T-helper 1 cell (primary cell): ENCODE results near the gene FUT8.

Experiments used
- DNase-seq, 5 donors: peaks; one replicate each; pipeline ENCODE4 v3.0.0-alpha.2; 2012 to 2020

Gene FUT8

DNA sequence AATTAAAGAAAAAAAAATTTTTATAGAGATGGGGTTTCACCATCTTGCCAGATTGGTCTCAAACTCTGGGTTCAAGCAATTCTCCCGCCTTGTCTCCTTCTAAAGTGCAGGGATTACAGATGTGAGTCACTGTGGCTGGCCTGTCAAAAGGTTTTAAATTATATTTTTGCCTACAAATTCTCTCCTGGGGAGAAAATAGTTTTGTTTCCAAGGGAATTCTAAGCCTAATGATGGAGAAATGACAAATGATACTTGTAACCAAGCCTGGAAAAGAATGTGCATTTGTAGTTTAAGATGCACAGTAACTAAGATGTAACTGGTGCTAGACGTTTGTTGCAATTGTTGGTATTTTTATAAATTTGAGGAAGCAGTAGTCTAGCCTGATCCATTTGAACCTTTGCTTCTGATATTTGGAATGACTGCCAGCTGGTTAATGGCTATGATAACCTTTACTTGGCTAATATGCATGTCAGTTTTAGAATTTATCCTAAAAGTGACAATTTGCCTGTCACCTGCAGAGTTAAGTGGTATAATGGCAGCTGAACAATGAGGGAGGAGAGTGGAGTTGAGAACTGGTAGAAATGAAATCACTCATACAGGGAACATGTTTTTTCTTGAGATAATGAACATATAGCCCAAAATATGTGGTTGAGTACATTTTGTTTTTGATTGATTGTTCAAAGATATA, 148.0 kb downstream of the FUT8 start:
- DNase-seq = no peak

DNA sequence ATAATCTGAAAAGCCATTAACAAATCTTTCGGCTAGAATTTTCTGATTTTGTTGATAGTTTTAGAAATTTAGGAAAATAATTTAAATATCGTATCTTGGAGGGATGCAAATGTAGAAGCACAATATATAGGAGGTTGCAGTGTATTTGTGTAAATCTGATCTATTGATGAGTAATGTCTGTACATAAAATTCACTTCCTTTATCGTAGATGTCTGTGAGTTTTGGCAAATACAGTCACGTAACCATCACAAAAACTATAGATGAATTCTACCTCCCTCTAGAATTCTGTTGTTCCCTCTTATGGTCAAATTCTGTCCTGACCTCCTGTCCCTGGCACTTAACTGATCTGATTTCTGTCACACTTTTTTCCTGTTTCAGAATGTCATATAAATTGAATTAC, 151.8 kb downstream of the FUT8 start:
- no peak for DNase-seq

- DNase-seq = no peak
These were observed 153.4 kb downstream of the FUT8 start for GRCh38 chr14:65565948-65566347.

- DNase-seq = peak in 1 of 5 donors; percentile 38
These were observed 154.4 kb downstream of the FUT8 start for GRCh38 chr14:65566820-65567522.

DNA sequence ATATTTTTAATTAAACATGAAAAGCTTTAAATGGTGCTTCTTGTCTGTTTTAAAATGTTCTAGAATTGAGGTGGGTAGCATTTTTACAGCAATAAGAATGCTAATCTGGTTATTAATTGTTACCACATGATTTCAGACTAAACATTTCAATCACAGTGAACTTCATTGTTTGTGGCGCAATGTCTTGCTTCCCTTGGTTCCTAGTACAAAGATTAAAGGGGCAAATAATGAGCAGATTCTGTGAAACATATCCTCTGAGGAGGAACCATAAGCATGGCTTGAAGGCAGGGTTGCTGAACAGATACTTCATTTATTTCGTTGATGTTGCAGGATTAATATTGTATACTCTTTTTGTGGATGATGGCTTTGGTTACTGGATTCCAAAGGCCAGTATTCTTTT, 162.1 kb downstream of the FUT8 start:
- DNase-seq = no peak

GRCh38 chr14:65575389-65575788, 162.9 kb downstream of the FUT8 start:
- DNase-seq = no peak

- DNase-seq = no peak
These were observed 168.4 kb downstream of the FUT8 start for GRCh38 chr14:65580973-65581372.

DNA sequence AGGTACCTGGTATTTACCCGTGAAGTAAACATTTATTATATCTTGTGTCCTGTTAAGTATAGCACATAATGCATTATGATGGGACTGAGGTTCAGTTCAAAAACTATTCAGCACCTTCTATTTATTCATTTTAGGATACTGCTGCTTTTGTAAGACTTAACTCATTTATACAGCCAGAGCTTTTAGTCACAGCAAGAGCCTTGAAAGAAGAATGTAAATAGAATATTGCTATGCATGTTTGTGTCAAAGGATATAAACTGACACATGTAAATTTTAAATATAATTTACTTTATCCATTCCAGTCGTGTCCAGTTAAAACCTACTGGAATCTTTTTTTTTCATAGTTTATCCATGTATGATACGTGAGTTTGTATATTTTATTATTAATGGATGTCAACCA, 168.8 kb downstream of the FUT8 start:
- DNase-seq = no peak

DNA sequence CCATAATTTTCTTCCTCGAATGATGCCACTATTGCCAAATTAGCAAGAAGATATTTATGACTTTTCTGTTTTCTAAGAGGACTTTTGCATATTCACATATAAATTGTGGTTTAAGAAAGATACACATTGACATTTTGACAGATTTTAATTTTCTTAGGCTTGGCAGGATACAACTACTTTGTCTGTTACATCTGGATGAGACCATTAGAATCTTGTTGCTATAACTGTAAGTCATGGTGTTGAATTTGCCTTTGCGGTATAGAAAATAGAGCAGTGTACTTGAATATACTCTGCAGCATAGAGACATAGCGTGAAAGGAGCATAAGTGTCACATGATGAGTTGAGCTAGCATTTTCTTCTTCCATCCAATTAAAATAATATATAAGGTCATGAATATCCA, 169.3 kb downstream of the FUT8 start:
- DNase-seq = no peak

DNA sequence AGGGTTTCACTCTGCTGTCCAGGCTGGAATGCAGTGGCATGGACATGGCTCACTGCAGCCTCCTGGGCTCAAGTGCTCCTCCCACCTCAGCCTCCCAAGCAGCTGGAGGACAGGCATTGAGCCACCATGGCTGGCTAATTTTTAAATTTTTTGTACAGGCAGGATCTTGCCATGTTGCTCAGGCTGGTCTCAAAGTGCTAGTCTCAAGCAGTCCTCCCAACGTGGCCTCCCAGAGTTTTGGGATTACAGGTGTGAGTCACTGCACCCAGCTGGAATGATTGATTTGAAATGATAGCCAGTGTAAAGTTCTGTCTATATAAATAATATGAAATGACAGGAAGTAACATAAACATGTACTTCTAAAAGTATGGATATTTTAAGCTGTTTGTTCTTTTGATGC, 172.7 kb downstream of the FUT8 start:
- no peak for DNase-seq

- DNase-seq = no peak
These were observed 176.1 kb downstream of the FUT8 start for GRCh38 chr14:65588426-65589140.

DNA sequence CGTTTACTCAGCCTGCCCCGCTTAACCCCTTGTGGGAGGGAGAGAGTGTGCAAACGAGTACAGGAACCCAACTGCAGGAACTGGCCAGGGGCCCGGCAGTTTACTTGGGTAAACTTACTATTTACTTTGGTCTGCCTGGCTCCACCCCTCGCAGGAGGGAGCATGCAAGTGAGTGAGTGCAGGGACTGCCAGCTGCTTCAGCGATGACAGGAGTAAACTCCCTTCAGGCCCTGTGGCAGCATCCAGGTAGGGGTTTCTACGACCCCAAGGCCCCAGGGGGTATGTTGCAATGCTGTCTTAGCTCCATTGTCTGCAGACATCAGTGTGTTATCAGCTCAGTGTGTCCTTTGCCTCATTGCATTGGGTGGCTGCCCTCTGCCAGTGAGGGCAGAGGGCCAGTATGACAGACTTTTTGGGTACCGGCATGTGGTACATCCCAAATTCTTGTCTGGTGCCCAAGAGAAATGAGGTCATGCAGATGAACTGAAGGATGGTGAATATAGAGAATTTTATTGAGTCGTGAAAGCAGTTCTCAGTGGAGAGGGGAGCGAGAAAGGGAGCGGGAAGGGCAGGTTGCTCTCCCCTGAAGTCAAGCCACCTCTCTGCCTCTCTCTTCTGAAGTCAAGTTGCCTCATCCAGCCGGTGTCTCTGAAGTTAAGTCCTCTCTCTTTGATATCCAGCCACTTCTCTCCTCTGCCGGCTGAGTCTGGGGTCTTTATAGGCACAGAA, 181.8 kb downstream of the FUT8 start:
- no peak for DNase-seq

DNA sequence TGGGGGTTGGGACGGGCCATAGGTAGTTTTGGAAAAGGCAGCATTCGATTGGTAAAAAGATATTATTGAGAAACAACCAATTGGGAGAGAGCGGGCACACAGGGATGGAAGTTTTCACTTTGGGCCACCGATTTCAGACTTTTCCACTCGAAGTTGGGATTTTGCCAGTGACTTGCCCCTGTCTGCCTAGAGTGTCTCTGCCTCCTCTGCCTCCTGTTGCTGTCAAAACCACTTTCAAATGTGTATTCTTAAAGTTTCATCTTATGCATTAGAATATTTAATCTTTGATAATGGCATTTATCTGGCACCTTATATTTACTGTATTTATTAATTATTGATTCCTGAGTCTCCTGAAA, 182.3 kb downstream of the FUT8 start:
- DNase-seq = no peak

GRCh38 chr14:65599375-65599774, 186.8 kb downstream of the FUT8 start:
- DNase-seq = no peak

GRCh38 chr14:65600742-65601141, 188.2 kb downstream of the FUT8 start:
- no peak for DNase-seq

DNA sequence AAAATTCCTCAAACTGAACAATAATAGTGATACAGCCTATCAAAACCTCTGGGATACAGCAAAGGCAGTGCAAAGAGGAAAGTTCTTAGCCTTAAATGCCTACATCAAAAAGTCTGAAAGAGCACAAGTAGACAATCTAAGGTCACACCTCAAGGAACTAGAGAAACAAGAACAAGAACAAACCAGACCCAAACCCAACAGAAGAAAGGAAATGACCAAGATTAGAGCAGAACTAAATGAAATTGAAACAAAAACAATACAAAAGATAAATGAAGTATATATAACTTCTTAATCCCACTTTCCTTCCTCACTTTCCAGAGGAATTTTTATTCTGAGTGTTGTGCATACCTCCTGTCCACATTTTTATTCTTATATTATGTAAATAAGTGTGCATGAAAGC, 192.0 kb downstream of the FUT8 start:
- DNase-seq = no peak

DNA sequence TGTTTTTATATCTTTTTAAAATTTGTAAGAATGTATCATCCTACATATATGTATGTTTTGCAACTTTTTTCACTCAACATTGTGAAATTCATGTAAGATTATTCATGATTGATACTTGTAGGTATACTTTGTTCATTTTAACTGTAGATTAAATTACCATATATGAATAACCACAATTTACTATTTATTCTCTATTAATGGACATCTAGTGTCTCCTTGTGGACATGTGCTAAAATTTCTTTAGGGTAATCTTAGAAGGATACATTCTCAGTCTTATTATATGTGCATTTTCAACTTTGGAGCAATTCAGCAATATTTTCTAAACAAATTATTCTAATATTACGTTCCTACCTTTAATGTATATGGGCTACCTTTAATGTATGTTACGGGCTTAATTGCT, 192.4 kb downstream of the FUT8 start:
- DNase-seq = no peak

- no peak for DNase-seq
These were observed 193.9 kb downstream of the FUT8 start for GRCh38 chr14:65606460-65606859.

DNA sequence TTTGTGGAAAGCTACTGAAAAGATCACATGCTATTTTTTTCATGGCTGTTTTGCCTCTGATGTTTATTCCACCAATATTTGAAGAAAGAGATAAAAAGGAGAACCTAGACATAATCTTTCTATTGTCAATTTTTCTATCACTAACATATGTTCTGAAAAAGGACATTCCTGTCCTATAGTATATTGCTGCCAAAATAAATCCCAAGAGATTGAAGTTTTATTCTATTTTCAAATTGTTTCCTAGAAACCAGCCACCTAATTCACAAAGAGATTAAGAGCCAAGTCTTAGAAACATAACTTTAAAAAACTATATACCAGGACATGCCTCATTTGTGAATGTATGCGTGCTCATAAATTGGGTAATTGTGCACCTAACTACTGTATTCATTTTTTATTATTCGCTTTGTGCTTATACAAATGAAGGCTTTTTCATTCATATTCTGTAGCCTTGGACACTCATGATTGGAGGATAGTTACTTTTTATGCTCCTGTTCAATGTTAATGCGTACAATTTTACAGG, 200.7 kb downstream of the FUT8 start:
- no peak for DNase-seq

DNA sequence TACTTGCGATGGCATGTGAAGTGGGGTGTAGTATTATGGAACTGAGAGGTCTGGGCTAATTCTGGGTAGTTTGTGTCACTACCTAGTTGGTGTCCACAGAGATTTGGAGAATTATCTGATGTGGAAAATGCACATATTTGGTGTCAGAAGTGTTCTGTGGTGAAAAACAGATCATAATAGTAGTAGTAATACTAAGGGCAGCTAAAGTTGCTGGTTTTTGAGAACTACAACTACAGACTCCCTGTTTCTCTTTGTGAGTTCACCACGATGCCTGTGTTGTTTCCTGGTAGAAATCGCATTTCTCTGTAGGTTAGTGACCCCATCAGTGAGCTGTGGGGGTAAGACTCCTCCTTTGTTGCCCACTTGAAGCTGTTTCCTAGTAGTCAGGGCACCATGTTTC, 206.5 kb downstream of the FUT8 start:
- DNase-seq = no peak

DNA sequence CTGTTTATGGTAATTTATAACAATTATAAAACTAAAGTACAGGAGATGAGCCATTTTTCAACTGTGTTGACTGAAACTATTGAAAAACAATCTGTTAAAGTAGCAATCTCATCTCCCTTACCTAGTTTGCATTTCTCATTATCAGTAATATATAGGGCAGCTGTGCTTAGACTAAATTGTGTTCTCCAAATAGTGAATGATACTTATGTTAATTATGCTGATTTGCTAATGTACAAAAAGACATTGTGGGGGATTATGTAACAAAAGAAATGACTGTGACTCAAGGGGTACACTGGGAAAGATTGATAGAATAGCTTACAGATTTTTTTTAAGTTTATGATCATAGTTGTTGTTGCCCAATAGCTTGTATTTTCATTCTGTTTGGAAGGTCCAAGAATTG, 207.7 kb downstream of the FUT8 start:
- DNase-seq = no peak

GRCh38 chr14:65622703-65623102, 210.2 kb downstream of the FUT8 start:
- no peak for DNase-seq

DNA sequence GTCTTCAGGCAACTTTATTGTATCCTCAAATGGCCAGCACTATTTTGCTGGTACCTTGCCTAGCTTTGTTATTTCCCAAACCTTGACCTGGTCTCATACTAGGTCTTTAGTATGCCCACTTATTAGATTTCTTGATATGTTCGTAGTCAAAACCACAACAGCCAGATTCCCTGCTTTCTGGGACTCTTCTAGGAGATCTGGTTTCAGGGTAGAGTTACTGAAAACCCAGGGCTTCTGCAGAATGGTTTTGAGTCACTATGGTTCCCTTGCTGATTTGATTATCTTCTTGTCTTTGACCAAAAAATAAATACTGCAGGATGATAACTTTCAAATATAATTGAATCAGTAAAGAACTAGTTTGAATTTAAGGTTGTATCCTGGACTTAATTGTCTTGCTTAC, 211.2 kb downstream of the FUT8 start:
- no peak for DNase-seq
